Measurements from ENCODE around the gene MILR1.
A peak's percentile ranks its signal among the peaks of the same experiment; 100 is the strongest.
"Not testable (repeated sequence)": the region's sequence is repeated elsewhere in the genome, so short reads cannot be mapped to it uniquely, and the experiment has no call there.

The MILR1 gene

DNA sequence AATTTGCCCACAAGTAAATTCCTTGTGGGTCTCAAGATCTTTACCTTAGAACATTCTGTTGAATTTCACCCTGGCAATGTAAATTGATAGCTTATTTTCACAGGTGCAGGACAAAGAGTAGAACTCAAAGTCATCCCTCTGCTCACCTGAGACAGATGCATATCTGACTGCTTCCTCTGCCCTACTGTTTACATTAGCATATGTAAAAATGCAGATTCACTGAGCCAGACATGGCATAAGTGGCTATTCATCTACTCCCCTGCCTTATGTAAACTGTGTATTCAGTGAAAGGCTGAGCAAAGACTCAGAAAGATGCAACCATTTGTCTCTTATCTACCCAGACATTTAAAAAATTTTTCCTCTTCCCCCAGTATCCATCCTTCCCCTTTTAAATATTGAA lies 22.3 kb upstream of the MILR1 start:
- no peak for DNase-seq (ENCODE audit: low read depth, low spot score)

GRCh38 chr17:64428406-64428805 lies 20.5 kb upstream of the MILR1 start:
- no peak for DNase-seq (ENCODE audit: low read depth, low spot score)

- DNase-seq (ENCODE audit: low read depth, low spot score): not testable (repeated sequence)
These were observed 18.9 kb upstream of the MILR1 start for GRCh38 chr17:64430036-64430435.

GRCh38 chr17:64431534-64431933 lies 17.4 kb upstream of the MILR1 start:
- no peak for DNase-seq (ENCODE audit: low read depth, low spot score)

DNA sequence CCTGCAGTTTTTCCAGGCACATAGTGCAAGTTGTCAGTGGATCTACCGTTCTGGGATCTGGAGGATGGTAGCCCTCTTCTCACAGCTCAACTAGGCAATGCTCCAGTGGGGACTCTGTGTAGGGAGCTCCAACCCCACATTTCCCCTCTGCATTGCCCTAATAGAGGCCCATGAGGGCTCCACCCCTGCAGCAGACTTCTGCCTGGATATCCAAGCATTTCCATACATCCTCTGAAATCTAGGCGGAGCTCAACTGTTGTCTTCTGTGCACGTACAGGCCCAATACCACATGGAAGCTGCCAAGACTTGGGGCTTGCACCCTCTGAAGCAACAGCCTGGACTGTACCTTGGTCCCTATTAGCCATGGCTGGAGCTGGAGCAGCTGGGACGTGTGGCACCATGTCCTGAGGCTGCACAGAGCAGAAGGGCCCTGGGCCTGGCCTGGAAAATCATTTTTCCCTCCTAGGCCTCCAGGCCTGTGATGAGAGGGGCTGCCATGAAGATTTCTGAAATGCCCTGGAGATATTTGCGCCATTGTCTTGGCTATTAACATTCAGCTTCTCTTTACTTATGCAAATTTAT lies 10.9 kb upstream of the MILR1 start:
- DNase-seq (ENCODE audit: low read depth, low spot score): no peak

GRCh38 chr17:64439521-64439920 lies 9.4 kb upstream of the MILR1 start:
- not testable (repeated sequence) for DNase-seq (ENCODE audit: low read depth, low spot score)

GRCh38 chr17:64439956-64440355 lies 9.0 kb upstream of the MILR1 start:
- no peak for DNase-seq (ENCODE audit: low read depth, low spot score)

DNA sequence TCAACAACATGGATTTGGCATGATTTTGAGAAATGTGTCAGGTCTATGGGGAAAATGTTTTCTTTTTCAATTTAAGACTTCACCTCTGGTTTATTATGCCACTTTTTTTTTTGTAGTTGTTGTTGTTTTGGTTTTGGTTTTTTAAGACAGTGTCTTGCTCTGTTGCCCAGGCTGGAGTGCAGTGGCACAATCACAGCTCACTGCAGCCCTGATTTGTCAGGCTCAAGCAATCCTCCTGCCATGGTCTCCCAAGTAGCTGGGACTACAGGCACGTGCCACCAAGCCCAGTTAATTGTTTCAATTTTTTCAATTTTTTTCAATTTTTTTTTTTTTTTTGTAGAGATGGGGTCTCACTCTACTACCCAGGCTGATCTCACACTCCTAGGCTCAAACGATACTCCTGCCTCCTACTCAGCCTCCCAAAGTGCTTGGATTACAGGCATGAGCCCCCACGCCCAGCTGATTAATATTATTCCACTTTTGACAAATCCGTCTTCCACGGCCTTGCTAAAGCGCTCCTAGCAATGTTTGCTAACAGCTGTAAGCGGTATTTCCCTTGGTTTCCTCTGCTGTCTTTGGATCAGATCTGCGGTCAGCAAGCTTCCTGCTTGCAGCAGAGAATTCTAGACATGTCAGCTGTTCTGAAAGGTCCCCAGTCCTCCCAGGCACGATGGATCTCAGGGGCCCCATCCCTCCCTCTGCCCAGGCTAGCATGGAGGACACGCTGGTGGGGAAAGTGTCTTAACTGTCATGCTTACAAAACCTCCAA lies 7.0 kb upstream of the MILR1 start:
- DNase-seq (ENCODE audit: low read depth, low spot score): no peak

GRCh38 chr17:64442541-64442971 lies 6.4 kb upstream of the MILR1 start:
- no peak for DNase-seq (ENCODE audit: low read depth, low spot score)

DNA sequence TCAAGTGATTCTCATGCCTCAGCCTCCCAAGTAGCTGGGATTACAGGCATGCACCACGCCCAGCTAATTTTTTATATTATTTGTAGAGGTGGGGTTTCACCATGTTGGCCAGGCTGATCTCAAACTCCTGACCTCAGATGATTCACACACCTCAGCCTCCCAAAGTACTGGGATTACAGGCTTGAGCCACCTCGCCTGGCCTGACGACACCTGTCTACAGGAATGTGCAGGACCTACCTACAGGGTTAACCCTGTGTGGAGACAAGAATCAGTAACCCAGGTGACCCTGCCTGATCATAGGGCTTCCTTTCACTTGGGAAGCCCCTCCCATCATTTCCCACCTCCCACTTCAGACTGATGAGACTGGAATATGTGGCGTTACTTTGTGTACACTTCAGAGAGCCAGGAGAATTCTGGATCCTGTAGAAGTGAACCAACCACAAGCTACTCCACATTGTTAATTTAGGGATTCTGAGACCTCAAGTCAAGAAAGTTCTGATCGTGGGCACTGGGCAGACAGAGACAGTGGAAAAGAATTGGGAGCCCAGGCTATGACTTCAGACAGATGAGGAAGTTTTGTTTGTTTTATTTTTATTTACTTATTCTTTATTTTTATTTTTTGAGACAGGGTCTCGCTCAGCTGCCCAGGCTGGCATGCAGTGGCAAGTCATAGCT lies 5.7 kb upstream of the MILR1 start:
- no peak for DNase-seq (ENCODE audit: low read depth, low spot score)

GRCh38 chr17:64447526-64447925 lies 1.4 kb upstream of the MILR1 start:
- no peak for DNase-seq (ENCODE audit: low read depth, low spot score)

DNA sequence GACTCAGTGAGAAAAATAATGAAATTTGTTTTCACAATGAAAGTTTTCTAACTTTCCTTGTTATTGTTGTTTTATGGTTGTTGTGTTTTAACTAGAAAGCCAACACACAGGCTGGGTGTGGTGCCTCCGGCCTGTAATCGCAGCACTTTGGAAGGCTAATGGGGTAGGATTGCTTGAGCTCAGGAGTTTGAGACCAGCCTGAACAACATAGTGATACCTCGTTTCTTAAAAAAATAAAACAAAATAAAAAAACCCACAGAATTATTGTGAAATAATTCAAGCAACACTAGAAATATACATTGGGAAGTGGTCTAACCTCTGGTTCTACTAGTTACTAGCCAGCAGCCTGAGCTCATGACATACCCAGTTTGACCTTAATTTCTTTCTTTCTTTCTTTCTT lies 630 bp downstream of the MILR1 start:
- no peak for DNase-seq (ENCODE audit: low read depth, low spot score)

GRCh38 chr17:64455993-64456885 lies 7.3 kb downstream of the MILR1 start:
- no peak for DNase-seq (ENCODE audit: low read depth, low spot score)

DNA sequence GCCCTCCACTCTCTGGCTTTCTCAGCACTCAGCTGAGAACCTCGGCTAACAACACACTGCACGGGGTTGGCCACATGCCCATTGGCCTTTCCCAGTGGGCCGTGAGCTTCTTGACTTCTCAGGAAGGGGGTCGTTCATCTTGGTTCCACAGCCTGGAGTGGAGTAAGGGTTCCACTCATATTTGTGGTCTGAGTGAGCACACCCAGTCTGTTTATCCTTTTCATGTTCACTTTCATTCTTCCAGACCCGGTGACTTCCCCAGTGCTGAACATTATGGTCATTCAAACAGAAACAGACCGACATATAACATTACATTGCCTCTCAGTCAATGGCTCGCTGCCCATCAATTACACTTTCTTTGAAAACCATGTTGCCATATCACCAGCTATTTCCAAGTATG lies 8.2 kb downstream of the MILR1 start:
- DNase-seq (ENCODE audit: low read depth, low spot score): peak; percentile 59

DNA sequence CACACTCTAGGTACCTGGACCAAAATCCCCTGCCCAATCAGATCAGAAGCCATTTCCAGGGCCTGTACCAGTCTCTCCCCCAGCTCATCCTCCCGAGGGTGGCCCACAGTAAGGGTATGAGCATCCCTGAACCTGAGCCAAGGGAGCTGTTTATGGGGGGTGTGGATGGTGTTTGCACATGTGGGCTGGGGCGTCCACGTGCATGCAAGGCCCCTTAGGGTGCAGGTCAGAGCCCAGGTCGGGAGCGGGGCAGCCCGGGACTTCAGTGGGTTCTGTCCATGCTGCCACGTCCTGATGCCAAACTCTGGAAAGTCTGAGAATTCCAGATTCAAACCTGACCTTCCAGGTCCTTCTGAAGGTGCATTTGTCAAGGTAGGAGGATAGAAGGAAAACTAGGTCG lies 9.8 kb downstream of the MILR1 start:
- DNase-seq (ENCODE audit: low read depth, low spot score): no peak

DNA sequence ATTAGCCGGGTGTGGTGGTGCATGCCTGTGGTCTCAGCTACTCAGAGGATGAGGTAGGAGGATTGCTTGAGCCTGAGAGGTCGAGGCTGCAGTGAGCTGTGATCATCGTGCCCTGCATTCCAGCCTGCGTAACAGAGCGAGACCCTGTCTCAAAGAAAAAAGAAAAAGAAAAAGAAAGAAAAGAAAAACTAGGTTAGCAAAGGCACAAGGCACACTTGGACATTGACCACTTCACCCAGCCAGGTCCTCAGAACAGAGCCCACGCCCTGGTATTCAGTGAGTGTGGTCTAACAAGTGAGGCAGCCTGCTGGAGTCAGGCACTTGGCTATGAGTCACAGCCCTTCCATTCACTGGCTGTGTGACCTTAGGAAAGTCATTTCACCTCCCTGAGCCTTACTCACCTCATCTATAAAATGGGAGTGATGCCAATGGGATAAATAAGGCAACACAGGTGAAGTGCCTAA lies 10.4 kb downstream of the MILR1 start:
- DNase-seq (ENCODE audit: low read depth, low spot score): no peak

- DNase-seq (ENCODE audit: low read depth, low spot score): not testable (repeated sequence)
These were observed 10.9 kb downstream of the MILR1 start for GRCh38 chr17:64459818-64460217.

GRCh38 chr17:64460955-64461354 lies 12.0 kb downstream of the MILR1 start:
- DNase-seq (ENCODE audit: low read depth, low spot score): no peak

- DNase-seq (ENCODE audit: low read depth, low spot score): no peak
These were observed 12.9 kb downstream of the MILR1 start for GRCh38 chr17:64461788-64462187.

DNA sequence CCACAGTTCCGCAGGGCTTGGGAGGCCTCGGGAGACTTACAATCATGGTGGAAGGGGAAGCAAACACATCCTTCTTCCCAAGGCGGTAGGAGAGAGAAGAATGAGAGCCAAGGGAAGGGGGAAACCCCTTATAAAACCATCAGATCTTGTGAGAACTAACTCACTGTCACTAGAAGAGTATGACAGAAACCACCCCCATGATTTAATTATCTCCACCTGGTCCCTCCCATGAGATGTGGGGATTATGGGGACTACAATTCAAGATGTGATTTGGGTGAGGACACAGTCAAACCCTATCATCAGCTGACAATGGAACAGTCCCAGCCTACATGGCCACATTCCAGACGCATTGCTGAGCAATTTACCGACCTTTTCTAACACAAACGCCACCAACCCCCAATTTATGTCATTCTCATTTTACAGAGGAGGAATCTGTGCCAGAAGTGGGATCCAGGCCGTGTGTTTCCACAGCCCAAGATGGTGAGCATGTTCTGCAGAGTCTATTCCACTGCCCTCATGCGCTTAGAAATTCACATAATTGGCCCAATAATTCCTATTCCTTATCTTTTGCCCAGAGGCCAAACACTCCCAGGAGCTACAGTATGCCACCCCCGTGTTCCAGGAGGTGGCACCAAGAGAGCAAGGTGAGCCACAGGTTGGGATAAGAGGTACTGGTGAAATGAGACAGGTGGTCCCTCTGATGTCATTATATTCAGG lies 17.3 kb downstream of the MILR1 start:
- DNase-seq (ENCODE audit: low read depth, low spot score): no peak

- DNase-seq (ENCODE audit: low read depth, low spot score): not testable (repeated sequence)
These were observed 17.9 kb downstream of the MILR1 start for GRCh38 chr17:64466834-64467233.

All from brain pericyte (primary cell).